ENCODE measurements around the gene MYO6.

The MYO6 gene

GRCh38 chr6:75813476-75814250 lies 64.6 kb downstream of the MYO6 start:
- Histone ChIP-seq H3K27ac (ENCODE audit: low read length) (no peak overlapping the region), H3K4me1 (ENCODE audit: insufficient read depth, low read length) (no peaks in the 10 kb centered on the region), H3K27me3 (ENCODE audit: insufficient read depth, low read length, poor library complexity) (no peaks in the 10 kb centered on the region), H3K9ac (ENCODE audit: low read depth, low read length) (no peak overlapping the region), H3K79me2 (ENCODE audit: insufficient read depth, low read length) (no peaks in the 10 kb centered on the region), H3K4me2 (ENCODE audit: insufficient read depth, low read length) (no peak overlapping the region), H3K36me3 (ENCODE audit: insufficient read depth, low read length) (no peaks in the 10 kb centered on the region), H2AFZ (ENCODE audit: low read depth, low read length) (no peak overlapping the region), H3K4me3 (ENCODE audit: low read depth in 1 of 2, low read length in 2 of 2) (no peak overlapping the region), H4K20me1 (ENCODE audit: insufficient read depth, low read length) (no peaks in the 10 kb centered on the region), H3K9me3 (ENCODE audit: insufficient read depth, low read length, severe bottlenecking) (no peaks in the 10 kb centered on the region)
- ATAC-seq (ENCODE audit: insufficient read depth, low read depth) (no peak), DNase-seq (no peak)
- no peak for TF ChIP-seq CTCF (IDR thresholded peaks at IDR 0.05; ENCODE audit: borderline replicate concordance, extremely low read depth, low read length, poor library complexity, severe bottlenecking)
- TF ChIP-seq EZH2 (IDR thresholded peaks at IDR 0.05; ENCODE audit: borderline replicate concordance, low read depth, low read length, severe bottlenecking) = no peak

GRCh38 chr6:75815756-75816155 lies 66.7 kb downstream of the MYO6 start:
- Histone ChIP-seq H3K4me1 (ENCODE audit: insufficient read depth, low read length) (no peaks in the 10 kb centered on the region), H3K4me2 (ENCODE audit: insufficient read depth, low read length) (no peak overlapping the region), H3K27me3 (ENCODE audit: insufficient read depth, low read length, poor library complexity) (no peaks in the 10 kb centered on the region), H3K27ac (ENCODE audit: low read length) (no peak overlapping the region), H3K36me3 (ENCODE audit: insufficient read depth, low read length) (no peaks in the 10 kb centered on the region), H3K79me2 (ENCODE audit: insufficient read depth, low read length) (no peaks in the 10 kb centered on the region), H3K9me3 (ENCODE audit: insufficient read depth, low read length, severe bottlenecking) (no peaks in the 10 kb centered on the region), H2AFZ (ENCODE audit: low read depth, low read length) (no peak overlapping the region), H4K20me1 (ENCODE audit: insufficient read depth, low read length) (no peaks in the 10 kb centered on the region), H3K9ac (ENCODE audit: low read depth, low read length) (no peak overlapping the region), H3K4me3 (ENCODE audit: low read depth in 1 of 2, low read length in 2 of 2) (no peak overlapping the region)
- DNase-seq (no peak), ATAC-seq (ENCODE audit: insufficient read depth, low read depth) (no peak)
- TF ChIP-seq EZH2 (IDR thresholded peaks at IDR 0.05; ENCODE audit: borderline replicate concordance, low read depth, low read length, severe bottlenecking) = no peak
- no peak for TF ChIP-seq CTCF (IDR thresholded peaks at IDR 0.05; ENCODE audit: borderline replicate concordance, extremely low read depth, low read length, poor library complexity, severe bottlenecking)

GRCh38 chr6:75818098-75818855 lies 69.2 kb downstream of the MYO6 start:
- H3K4me3 ChIP-seq (ENCODE audit: low read depth in 1 of 2, low read length in 2 of 2) = no peak overlapping the region
- H2AFZ ChIP-seq (ENCODE audit: low read depth, low read length) = no peak overlapping the region
- DNase-seq = no peak
- no peak overlapping the region for H3K9ac ChIP-seq (ENCODE audit: low read depth, low read length)
- no peaks in the 10 kb centered on the region for H3K27me3 ChIP-seq (ENCODE audit: insufficient read depth, low read length, poor library complexity)
- TF ChIP-seq CTCF (IDR thresholded peaks at IDR 0.05; ENCODE audit: borderline replicate concordance, extremely low read depth, low read length, poor library complexity, severe bottlenecking) = no peak
- no peak for TF ChIP-seq EZH2 (IDR thresholded peaks at IDR 0.05; ENCODE audit: borderline replicate concordance, low read depth, low read length, severe bottlenecking)
- H3K9me3 ChIP-seq (ENCODE audit: insufficient read depth, low read length, severe bottlenecking) = no peaks in the 10 kb centered on the region
- no peak for ATAC-seq (ENCODE audit: insufficient read depth, low read depth)
- H3K79me2 ChIP-seq (ENCODE audit: insufficient read depth, low read length) = no peaks in the 10 kb centered on the region
- H3K4me1 ChIP-seq (ENCODE audit: insufficient read depth, low read length) = no peaks in the 10 kb centered on the region
- H3K27ac ChIP-seq (ENCODE audit: low read length) = no peak overlapping the region
- H3K4me2 ChIP-seq (ENCODE audit: insufficient read depth, low read length) = no peak overlapping the region
- H4K20me1 ChIP-seq (ENCODE audit: insufficient read depth, low read length) = no peaks in the 10 kb centered on the region
- H3K36me3 ChIP-seq (ENCODE audit: insufficient read depth, low read length) = no peaks in the 10 kb centered on the region
